H1 (cell line): ENCODE results near the gene NTN1. TPM values are rescaled to one million over a fixed set of nuclear protein-coding genes. Genes with fewer than 3 reads are reported as not detected.
A peak's percentile ranks its signal among the peaks of the same experiment; 100 is the strongest.

Experiments used
- ASH2L ChIP-seq: fragments of 200-600, 300-600 bp; sonication (generic); IDR thresholded peaks from one replicate; pipeline ENCODE4 v1.7.1; 2017; ENCODE audit warnings: low read length
- CEBPB ChIP-seq: IDR thresholded peaks from 2 replicates; pipeline ENCODE4 v1.6.1; 2012; ENCODE audit warnings: low read depth, low read length
- CHD1 ChIP-seq: IDR thresholded peaks from 2 replicates; pipeline ENCODE4 v1.6.1; 2012; ENCODE audit warnings: low read depth, low read length, improper control_type of control experiment
- CHD2 ChIP-seq: IDR thresholded peaks from 2 replicates; pipeline ENCODE4 v1.6.1; 2012; ENCODE audit warnings: low read length, improper control_type of control experiment
- CREB1 ChIP-seq: IDR thresholded peaks from 2 replicates; pipeline ENCODE4 v1.6.1; 2012; ENCODE audit warnings: inconsistent platforms
- GABPA ChIP-seq: IDR thresholded peaks from 2 replicates; pipeline ENCODE4 v1.6.1; 2011; ENCODE audit warnings: mild to moderate bottlenecking, low read length, moderate library complexity, borderline replicate concordance; ENCODE audit not compliant: insufficient read depth
- GTF2F1 ChIP-seq: IDR thresholded peaks from 2 replicates; pipeline ENCODE4 v1.6.1; 2012; ENCODE audit warnings: low read depth, low read length, improper control_type of control experiment, borderline replicate concordance
- JUN ChIP-seq: IDR thresholded peaks from 2 replicates; pipeline ENCODE4 v1.6.1; 2011; ENCODE audit warnings: low read depth, mild to moderate bottlenecking, improper control_type of control experiment, low read length
- KDM4A ChIP-seq: IDR thresholded peaks from one replicate; pipeline ENCODE4 v1.7.1; 2012; ENCODE audit warnings: low read depth, mild to moderate bottlenecking, moderate library complexity, low read length, inconsistent platforms; ENCODE audit not compliant: severe bottlenecking
- MAFK ChIP-seq: IDR thresholded peaks from 2 replicates; pipeline ENCODE4 v1.6.1; 2012; ENCODE audit warnings: low read depth, mild to moderate bottlenecking, improper control_type of control experiment, low read length
- PHF8 ChIP-seq: fragments of 200-600 bp; sonication (generic); conservative IDR thresholded peaks from 2 replicates; pipeline ENCODE4 v1.7.1; 2012; ENCODE audit warnings: low read depth, mild to moderate bottlenecking, inconsistent platforms, low read length, moderate library complexity
- POLR2A ChIP-seq, 2 experiments: IDR thresholded peaks; 1 replicate in 1 of 2; 2 replicates in 1 of 2; pipeline ENCODE4 v1.6.1; 2011; ENCODE audit warnings: low read depth in 2 of 2, low read length in 2 of 2, mild to moderate bottlenecking in 2 of 2; ENCODE audit errors: control extremely low read depth in 1 of 2
- POU5F1 ChIP-seq: IDR thresholded peaks from 2 replicates; pipeline ENCODE4 v1.6.1; 2011; ENCODE audit warnings: low read depth, mild to moderate bottlenecking, low read length, moderate library complexity
- RFX5 ChIP-seq: IDR thresholded peaks from 2 replicates; pipeline ENCODE4 v1.6.1; 2011; ENCODE audit warnings: low read depth, low read length, improper control_type of control experiment, borderline replicate concordance
- RXRA ChIP-seq: IDR thresholded peaks from 2 replicates; pipeline ENCODE4 v1.6.1; 2011; ENCODE audit warnings: low read depth, mild to moderate bottlenecking, low read length, moderate library complexity; ENCODE audit not compliant: insufficient read depth
- SIX5 ChIP-seq: IDR thresholded peaks from 2 replicates; pipeline ENCODE4 v1.6.1; 2011; ENCODE audit warnings: mild to moderate bottlenecking, low read depth, low read length
- SP1 ChIP-seq: IDR thresholded peaks from 2 replicates; pipeline ENCODE4 v1.6.1; 2011; ENCODE audit warnings: low read depth, low read length
- SP4 ChIP-seq: IDR thresholded peaks from 2 replicates; pipeline ENCODE4 v1.6.1; 2012; ENCODE audit warnings: low read length, inconsistent platforms
- SRF ChIP-seq: IDR thresholded peaks from 2 replicates; pipeline ENCODE4 v1.6.1; 2011; ENCODE audit warnings: mild to moderate bottlenecking, low read depth, low read length, moderate library complexity
- SUZ12 ChIP-seq: fragments of 200-600 bp; sonication (generic); IDR thresholded peaks from 2 replicates; pipeline ENCODE4 v1.6.1; 2012; ENCODE audit warnings: mild to moderate bottlenecking, inconsistent platforms, low read length, moderate library complexity, mixed read lengths
- TCF12 ChIP-seq: IDR thresholded peaks from 2 replicates; pipeline ENCODE4 v1.6.1; 2011; ENCODE audit warnings: low read depth, mild to moderate bottlenecking, low read length
- TEAD4 ChIP-seq: IDR thresholded peaks from 2 replicates; pipeline ENCODE4 v1.6.1; 2012; ENCODE audit warnings: low read depth, low read length, inconsistent platforms, mixed read lengths
- YY1 ChIP-seq: IDR thresholded peaks from 2 replicates; pipeline ENCODE4 v1.6.1; 2011; ENCODE audit warnings: low read depth, mild to moderate bottlenecking, low read length
- polyA plus RNA-seq, 7 experiments: library from polyadenylated mRNA; depleted of rRNA in 3 of 7; stranded (reverse) in 5 of 7; unstranded in 2 of 7; fragments of >200 nt in 5 of 7; fragments of 200-250 nt in 2 of 7; gene quantifications; 1 replicate in 5 of 7; 2 replicates in 1 of 7; 4 replicates in 1 of 7; pipeline versions ENCODE4 v1.2.1 to v1.2.3, GENCODE V29; 2011 to 2013; ENCODE audit warnings: missing spikeins in 2 of 7, mixed read lengths in 2 of 7
- total RNA-seq: library from RNA; stranded (reverse); fragmentation: NEBNext Ultra II Directional; extraction: Animal tissue kit (Norgen Biotek cat#: 25700); gene quantifications from 2 replicates; pipeline ENCODE4 v1.2.1, GENCODE V29; 2021

The NTN1 gene
- total and polyA plus RNA-seq, 2 of the 8 experiments (the other 6 are each of a cell fraction or from before 2014, with no cell fraction given) = 2.0 to 2.3 TPM

DNA sequence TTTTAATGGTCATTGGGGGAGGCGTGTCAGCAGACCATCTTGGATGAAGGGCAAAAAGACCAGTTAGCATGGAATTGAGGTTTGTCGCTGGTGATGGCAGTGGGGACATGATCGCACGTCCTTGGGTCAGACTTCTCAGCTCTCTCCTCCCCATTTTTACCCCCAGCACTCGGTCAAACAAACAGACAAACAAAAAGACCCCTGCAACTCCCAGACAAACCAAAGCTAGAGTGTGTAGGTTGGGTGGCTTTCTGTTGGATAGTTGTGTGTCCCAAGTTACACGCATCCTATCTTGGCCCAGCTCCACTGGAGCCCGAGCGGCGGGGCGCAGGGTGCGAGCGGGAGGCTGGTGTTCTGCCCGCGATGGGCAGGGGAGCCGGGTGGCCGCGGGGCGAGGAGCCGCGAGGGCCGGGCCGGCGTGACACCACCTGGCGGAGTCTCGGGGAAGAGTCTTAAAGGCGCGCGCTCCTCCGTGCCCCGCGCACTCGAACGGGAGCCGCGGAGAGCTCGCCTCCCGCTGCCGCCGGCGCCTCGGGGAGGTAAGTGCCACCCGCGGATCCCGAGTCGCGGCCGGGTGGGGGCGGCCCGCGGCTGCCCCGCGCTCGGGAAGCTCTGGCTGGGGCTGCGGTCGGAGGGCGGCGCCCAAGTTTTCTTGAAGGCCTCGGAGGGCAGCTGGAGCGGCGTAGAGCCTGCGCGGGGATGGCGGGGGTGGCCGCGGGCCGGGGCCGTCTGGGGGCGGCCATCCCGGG lies 18.5 kb upstream of the NTN1 start (continued):
- TF ChIP-seq TEAD4 (no peak), TCF12 (no peak), CHD2 (no peak), SIX5 (no peak), YY1 (no peak), POU5F1 (no peak), POLR2A (IDR thresholded peaks at IDR 0.05; ENCODE audit: control extremely low read depth in 1 of 2, low read depth in 2 of 2, low read length in 2 of 2) (no peak), JUN (no peak), RFX5 (no peak), SP1 (no peak), CEBPB (no peak), GTF2F1 (no peak), ASH2L (no peak), CHD1 (no peak), PHF8 (no peak), SP4 (no peak), KDM4A (peak; percentile 41), CREB1 (no peak), SUZ12 (peak; percentile 86), MAFK (no peak), RXRA (no peak), GABPA (no peak), SRF (no peak)
